Effector CD8-positive, alpha-beta T cell (primary cell): ENCODE results near the gene AGK.

ENCODE experiments used
- DNase-seq: peaks from one replicate; lab custom pipeline; 2025; lab: John Stamatoyannopoulos, UW

Gene AGK

GRCh38 chr7:141648276-141649114 is 97.3 kb downstream of the AGK start:
- DNase-seq: no peak

- DNase-seq: no peak
These were observed 98.1 kb downstream of the AGK start for GRCh38 chr7:141649137-141649864.

GRCh38 chr7:141649865-141650634 is 98.8 kb downstream of the AGK start:
- no peak for DNase-seq

GRCh38 chr7:141651417-141651816 is 100.2 kb downstream of the AGK start:
- no peak for DNase-seq

DNA sequence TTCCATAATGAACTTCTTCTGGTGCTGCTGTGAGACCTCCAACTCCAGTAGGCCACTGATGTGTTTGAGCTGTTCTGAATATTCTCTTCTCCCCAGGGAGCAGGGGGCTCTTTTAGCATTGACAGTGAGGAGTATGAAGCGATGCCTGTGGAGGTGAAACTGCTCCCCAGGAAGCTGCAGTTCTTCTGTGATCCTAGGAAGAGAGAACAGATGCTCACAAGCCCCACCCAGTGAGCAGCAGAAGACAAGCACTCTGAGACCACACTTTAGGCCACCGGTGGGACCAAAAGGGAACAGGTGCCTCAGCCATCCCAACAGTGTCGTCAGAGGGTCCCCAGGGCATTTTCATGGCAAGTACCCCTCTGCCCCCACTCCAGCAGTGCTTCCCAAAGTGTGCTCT is 101.5 kb downstream of the AGK start:
- DNase-seq: no peak

- peak; percentile 18 for DNase-seq
These were observed 103.3 kb downstream of the AGK start for GRCh38 chr7:141654551-141654950.

DNA sequence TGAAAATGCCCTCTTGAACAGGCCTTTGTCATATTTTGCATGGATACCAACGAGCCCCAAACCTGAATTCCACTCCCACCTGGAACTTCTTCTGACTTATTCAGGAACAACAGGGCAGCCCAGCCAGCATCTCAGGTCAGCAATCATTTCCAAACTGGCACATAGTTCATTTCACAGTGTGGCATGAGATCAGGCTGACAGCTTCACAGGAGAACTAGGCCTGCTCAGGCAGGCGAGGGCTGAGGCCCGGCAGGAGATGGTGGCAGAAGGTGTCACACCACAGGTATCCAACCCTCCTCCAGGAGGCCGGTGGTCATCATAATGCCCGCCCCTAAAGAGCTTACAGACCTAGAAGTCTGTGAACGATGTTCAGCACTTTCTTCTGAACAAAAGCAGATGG is 108.3 kb downstream of the AGK start:
- DNase-seq: no peak

- no peak for DNase-seq
These were observed 109.0 kb downstream of the AGK start for GRCh38 chr7:141660259-141660658.

DNA sequence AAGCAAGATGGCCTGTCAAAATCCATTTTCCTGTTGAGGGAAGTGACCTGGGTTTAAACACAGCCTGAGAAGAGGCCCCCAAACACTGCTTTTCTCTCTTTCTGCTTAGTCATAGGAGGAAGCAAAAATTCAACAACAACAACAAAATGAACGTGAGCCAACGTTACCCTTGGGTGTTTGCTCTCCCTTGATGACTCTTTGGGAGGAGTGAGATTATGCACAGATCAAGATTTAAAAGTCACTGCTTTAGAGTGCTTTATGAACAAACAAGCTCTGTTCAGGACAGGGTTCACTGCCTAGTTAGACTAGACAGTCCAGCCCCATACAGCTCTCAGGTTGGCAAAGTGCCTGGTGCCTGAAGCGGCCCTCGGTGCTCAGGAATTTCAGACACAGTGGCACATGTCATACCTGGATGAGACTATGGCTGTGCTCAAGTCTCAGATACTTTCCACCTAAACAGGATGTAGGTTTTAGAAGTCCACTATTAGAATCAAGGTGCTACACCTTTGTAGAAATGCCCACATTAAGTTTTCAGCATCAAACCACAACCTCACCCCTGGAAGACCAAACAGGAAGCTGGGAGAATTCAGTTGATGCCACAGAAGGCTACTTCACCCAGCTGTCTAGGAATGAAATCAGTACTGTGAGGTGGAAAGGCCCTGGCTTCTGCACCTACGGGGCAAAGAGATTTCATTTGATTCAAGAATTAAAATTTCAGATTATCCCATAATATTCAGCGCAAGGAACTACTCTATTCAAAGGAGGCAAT is 112.1 kb downstream of the AGK start:
- no peak for DNase-seq

GRCh38 chr7:141664450-141664849 is 113.2 kb downstream of the AGK start:
- DNase-seq: no peak

GRCh38 chr7:141665208-141666035 is 114.2 kb downstream of the AGK start:
- DNase-seq: no peak

- no peak for DNase-seq
These were observed 114.9 kb downstream of the AGK start for GRCh38 chr7:141666071-141666470.

- no peak for DNase-seq
These were observed 117.6 kb downstream of the AGK start for GRCh38 chr7:141668853-141669252.

GRCh38 chr7:141671705-141672496 is 120.7 kb downstream of the AGK start:
- DNase-seq: no peak

- DNase-seq: no peak
These were observed 122.1 kb downstream of the AGK start for GRCh38 chr7:141673346-141673745.

DNA sequence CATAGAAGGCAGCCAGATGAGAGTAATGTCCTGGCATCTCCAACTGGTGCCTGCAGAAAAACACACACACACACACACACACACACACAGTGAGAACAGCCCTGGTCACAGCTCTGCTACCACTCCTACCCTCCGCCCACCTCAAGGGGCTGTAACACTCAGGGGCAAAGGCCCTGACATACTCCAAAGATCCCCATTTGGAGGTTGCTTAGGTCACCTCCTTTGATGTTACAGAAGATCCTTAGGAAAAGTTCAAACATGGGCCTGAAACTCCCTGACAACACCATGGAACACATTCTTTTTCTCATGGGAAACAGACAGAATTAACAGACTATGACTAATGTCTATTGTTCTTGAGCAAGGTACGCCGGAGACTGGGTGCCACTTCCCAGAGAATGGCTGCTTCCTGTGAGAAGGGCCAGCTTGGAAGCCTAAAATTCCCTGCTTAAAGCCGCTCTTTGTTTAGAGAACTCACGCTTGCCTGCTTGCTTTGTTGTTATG is 123.0 kb downstream of the AGK start:
- DNase-seq: no peak

- no peak for DNase-seq
These were observed 123.5 kb downstream of the AGK start for GRCh38 chr7:141674702-141675101.

DNA sequence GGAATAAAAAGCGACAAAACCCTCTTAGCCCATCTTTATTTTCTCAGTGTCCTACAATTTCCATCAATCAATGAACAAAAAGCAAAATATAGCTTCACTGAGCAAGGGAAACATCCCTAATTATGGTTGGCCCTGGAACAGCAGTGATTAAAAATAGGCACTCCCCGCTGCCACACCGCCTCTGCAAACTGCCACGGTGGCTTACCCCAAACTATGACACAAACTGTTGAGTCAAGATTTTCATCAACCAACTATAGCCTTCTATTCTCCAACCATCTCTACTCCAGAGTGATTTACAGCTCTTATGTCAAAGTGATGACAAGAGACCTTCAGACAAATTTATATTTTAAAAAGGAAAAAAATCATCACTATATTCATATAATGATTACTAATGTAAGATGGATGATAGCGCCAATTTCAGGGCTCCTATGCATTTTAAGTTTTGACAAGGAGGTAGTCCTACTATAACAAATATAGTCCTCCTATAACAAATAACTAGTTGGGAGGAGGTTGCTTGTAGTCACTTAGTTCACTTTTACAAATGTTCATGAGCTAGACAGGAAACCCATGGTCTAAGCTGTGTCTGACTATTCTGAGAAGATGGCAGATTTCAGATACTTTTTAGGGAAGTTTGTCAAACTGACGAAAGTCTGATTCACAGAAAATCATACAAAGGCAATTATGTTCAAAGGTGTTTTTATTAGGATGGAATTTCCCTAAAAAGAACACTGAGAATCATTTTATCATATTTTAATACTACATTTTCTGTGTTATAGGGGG is 124.4 kb downstream of the AGK start:
- no peak for DNase-seq

- DNase-seq: no peak
These were observed 125.4 kb downstream of the AGK start for GRCh38 chr7:141676618-141677017.
